Stimulated activated CD8-positive, alpha-beta memory T cell treated with anti-CD3 and anti-CD28 coated beads, Interleukin-12 subunit alpha, Interleukin-12 subunit beta, amount 100 ng/mL, for 1 hour (primary cell): ENCODE results near the gene C4A.
"Not testable (repeated sequence)": the region's sequence is repeated elsewhere in the genome, so short reads cannot be mapped to it uniquely, and the experiment has no call there.

Experiments
- DNase-seq: peaks from one replicate; pipeline ENCODE4 v3.0.0-alpha.2; 2020; ENCODE audit warnings: low read depth

Gene C4A

GRCh38 chr6:31961616-31962015 lies 20.2 kb upstream of the C4A start:
- no peak for DNase-seq

DNA sequence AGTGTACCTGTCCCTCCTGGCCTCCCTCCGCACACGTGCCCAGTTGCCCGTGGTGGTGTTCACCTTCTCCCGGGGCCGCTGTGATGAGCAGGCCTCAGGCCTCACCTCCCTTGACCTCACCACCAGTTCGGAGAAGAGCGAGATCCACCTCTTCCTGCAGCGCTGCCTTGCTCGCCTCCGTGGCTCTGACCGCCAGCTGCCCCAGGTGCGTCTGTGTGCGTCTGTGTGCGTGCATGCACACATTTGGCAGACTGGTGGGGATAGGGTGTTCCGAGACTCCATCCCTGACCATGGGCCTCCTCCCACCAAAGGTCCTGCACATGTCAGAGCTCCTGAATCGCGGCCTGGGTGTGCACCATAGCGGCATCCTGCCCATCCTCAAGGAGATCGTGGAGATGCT lies 17.9 kb upstream of the C4A start:
- no peak for DNase-seq

DNA sequence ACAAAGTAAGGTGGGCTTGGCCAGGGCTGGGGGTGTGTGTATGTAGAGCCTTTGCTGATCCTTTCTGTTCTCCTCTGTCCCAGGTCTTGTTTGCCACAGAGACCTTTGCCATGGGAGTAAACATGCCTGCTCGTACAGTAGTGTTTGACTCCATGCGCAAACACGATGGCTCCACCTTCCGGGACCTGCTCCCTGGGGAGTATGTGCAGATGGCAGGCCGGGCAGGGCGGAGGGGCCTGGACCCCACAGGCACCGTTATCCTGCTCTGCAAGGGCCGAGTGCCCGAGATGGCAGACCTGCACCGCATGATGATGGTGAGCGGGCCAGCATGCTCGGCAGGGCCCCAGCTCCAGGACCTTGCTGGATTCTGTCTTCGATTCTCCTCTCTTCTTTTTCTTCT lies 16.2 kb upstream of the C4A start:
- DNase-seq, result no peak

DNA sequence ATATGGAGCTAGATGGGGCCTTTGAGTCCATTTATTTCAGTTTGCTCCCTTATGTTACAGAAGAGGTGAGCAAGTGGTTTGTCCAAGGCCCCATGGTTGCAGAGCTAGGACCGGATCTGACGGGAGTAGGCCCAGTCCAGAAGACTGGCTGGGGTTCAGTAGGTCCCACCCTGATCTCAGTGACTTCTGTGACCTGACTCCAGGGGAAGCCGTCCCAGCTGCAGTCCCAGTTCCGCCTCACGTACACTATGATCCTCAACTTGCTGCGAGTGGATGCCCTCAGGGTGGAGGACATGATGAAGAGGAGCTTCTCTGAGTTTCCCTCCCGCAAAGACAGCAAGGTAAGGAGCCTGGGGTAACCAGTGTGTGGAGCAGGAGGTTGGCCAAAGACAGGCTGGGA lies 15.4 kb upstream of the C4A start:
- no peak for DNase-seq

DNA sequence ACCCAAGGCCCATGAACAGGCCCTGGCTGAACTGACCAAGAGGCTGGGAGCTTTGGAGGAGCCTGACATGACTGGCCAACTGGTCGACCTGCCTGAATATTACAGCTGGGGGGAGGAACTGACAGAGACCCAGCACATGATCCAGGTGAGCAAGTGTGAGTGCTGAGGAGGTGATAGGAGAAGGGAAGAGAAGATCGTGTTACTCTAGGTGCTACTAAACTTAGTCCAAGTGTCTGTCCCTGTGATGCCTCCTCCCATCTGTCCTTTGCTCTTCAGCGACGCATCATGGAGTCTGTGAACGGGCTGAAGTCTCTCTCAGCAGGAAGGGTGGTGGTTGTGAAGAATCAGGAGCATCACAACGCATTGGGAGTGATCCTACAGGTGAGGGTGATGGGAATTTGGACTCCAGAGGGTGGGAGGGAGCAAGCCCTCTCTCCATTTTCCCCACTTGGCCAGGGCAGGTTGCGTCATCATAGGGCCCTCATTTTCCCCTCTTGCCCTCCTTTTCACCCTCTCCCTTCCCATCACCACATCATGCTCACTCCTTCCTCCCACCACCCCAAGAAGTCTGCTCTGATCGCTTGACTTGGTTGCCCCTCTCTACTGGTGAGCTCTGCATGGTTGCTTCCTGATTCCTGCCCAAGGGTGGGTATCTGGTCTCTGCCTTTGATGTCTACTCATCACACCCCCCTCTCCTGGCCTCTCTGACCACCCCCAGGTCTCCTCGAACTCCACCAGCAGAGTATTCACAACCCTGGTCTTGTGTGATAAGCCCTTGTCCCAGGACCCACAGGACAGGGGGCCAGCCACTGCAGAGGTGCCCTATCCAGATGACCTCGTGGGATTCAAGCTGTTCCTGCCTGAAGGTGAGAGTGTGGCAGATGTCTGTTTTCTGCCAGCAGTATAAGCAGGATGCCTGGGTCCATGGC lies 14.6 kb upstream of the C4A start:
- no peak for DNase-seq

GRCh38 chr6:31967926-31968320 lies 13.9 kb upstream of the C4A start:
- DNase-seq, result no peak

- no peak for DNase-seq
Measured at GRCh38 chr6:31968326-31968725, 13.5 kb upstream of the C4A start.

DNA sequence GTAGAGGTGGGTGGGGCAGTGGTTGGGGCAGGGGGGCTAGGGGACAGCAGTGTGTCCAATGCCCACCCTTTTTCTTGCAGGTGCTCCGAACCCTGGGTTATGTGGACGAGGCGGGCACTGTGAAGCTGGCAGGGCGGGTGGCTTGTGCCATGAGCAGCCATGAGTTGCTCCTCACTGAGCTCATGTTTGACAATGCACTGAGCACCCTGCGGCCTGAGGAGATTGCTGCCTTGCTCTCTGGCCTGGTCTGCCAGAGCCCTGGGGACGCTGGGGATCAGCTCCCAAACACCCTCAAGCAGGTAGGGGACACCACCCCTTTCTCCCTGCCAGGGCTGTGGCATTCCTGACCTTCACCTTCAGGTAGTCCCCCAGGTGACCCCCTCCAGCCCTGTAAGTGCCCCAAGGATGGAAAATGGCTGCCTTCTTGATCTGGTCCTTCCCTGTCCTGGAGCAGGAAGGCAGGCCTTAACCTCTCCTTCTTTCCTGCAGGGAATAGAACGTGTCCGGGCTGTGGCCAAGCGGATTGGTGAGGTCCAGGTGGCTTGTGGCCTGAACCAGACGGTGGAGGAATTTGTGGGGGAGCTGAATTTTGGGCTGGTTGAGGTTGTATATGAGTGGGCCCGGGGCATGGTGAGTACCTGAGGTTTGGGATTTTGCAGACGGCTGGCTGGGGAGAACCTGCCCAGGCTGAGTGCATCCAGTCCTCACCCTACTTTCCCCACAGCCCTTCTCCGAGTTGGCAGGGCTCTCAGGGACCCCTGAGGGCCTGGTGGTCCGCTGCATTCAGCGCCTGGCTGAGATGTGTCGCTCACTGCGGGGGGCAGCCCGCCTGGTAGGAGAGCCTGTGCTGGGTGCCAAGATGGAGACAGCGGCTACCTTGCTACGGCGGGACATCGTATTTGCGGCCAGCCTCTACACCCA lies 12.8 kb upstream of the C4A start:
- no peak for DNase-seq

DNA sequence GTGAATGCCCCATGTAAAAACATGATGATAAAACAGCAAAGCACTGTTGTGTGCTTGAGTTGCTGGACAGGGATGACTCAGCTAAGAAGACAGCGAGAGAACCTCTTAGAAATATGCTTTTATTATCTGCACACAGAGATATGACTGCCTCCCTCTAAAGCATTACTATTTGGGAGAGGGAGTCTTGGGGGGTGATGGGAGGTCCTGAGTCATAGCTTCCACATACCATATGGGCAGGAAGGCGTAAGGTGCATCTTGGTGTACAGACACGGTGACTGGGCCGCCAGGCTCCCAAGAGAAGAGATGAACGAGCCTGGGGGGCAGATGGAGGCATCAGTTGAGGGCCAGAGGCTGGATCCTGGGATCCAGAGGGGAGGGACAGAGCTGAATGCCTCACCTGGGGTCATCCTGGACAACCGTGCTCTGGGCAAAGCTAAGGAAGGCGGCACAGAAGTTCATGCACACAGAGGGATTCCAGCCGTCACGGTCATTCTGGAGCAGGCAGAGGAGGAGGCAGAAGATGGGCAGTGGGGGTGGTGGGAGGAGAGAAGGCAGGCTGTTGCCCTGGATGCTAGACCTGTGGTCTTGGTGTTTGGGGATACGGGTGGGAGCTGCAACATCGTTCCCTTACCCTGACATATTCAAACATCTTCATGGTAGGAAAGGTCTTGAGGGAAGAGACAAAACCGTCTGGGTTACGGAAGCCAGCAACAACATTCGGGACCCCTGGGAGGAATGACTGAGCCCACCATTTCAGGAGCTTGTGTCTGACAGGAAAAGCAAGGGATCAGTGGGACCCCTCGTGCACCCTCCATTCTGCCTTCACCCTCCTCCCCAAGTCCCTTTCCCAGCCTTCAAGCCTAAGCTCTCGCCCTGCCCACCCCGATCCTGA lies 11.9 kb upstream of the C4A start:
- no peak for DNase-seq

- DNase-seq, result no peak
Measured at GRCh38 chr6:31970604-31971271, 11.1 kb upstream of the C4A start.

DNA sequence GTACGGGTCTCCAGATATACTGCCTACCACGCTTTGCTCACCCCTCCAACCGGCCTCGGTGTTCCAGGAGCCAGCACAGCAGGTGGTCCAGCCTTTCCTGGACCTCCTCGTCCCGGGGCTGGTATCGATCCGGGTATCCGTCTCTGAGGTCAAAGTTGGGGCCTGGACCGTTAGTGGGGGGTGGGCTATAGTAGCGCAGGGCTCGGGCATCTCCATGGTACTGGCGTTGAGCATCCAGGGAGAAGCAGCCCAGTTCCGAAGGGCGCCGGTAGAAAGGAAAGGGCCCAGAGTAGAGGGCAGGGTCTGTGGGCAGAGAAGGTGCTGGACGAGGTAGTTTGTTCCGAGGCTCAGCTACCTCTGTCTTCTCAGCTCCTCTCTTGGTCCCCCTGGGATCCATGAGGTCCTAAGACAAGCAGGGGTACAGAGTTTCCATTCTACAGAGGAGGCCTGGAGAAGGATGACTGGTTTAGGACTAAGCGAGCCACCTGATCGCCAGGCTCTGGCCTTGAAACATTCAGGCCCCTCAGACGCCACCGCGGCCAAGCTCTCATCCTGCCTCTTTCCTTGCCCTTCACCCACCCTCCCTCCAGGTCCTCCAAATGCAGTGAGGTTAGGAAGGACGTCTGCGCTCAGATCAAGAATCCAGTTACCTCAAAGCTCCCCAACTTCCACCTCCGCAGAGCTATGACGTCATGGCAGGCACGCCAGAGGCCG lies 10.4 kb upstream of the C4A start:
- no peak for DNase-seq

DNA sequence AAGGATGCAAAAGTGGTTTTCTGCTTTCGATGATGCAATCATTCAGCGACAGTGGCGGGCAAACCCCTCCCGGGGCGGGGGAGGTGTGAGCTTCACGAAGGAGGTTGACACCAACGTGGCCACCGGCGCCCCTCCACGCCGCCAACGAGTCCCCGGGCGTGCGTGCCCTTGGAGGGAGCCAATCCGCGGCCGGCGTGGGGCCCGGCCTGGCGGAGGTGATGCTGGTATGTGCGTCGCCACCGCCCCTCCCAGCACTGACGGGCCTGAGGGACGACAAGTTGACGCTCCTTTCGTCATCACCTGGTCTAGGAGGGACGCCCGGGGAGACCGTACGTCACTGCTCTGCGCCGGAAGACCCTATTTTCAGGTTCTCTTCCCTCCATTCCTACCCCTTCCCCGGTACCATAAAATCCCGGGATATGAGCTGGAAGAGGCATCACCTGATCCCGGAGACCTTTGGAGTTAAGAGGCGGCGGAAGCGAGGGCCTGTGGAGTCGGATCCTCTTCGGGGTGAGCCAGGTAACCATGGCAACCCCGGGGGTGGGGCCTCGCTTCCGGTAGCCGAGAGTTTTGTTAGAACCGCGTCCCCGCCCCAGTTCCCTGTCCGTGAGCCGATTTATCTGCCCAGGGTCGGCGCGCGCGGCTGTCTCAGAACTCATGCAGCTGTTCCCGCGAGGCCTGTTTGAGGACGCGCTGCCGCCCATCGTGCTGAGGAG lies 9.7 kb upstream of the C4A start, which contains the start of gene DXO:
Gene DXO, minus strand, starts transcription at position 146 of the 716 bp plus-strand sequence. CDS start 463 bp downstream, outside the sequence.
- peak; percentile 97 for DNase-seq

- no peak for DNase-seq
Measured at GRCh38 chr6:31972709-31973350, 9.0 kb upstream of the C4A start.

GRCh38 chr6:31976065-31976464 lies 5.8 kb upstream of the C4A start:
- not testable (repeated sequence) for DNase-seq

GRCh38 chr6:31977816-31978431 lies 3.9 kb upstream of the C4A start:
- no peak for DNase-seq

GRCh38 chr6:31978831-31979230 lies 3.0 kb upstream of the C4A start:
- DNase-seq, result no peak

DNA sequence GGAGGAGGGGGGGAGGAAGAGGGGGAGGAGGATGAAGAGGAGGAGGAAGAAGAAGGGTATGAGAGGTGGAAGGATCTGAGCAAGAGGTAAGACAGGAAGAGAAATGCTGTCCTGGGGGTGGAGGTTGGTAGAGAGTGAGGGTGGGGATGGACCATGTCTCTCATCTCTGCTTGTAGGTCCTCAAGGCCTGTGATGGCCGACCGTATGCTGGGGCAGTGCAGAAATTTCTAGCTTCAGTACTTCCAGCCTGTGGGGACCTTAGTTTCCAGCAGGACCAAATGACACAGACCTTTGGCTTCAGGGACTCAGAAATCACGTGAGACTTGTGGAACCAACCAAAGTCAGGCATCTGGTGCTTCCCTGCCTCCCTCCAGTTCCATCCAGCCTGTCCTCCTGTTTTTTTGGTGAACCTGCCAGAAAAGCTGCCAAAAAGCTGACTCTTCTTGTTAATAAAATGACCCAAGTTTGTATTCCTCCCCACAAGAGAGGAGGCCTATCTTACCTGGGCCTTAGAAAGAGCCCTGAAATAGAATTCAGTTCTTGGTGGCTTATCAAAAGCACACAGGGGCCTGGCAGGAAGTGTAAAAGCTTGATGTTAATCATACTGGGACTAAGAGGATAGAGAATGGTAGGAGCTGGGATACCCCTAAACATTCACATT lies 2.5 kb upstream of the C4A start:
- DNase-seq, result no peak

GRCh38 chr6:31980195-31980876 lies 1.5 kb upstream of the C4A start:
- DNase-seq, result not testable (repeated sequence)
